SK-N-SH (cell line): ENCODE measurements around the gene SREBF2. TPM values are rescaled to one million over a fixed set of nuclear protein-coding genes. Genes with fewer than 3 reads are reported as not detected.
A peak's percentile ranks its signal among the peaks of the same experiment; 100 is the strongest.

ENCODE experiments used
- CTCF ChIA-PET: fragments of 300-600, 350-600 bp; formaldehyde crosslinking; extraction: SDS; loops from one replicate; lab custom pipeline; 2021; lab: Yijun Ruan, JAX
- POLR2A ChIA-PET: fragments of 350-600 bp; sonication (Branson Sonifier 250); formaldehyde crosslinking; extraction: SDS; loops from one replicate; lab custom pipeline; 2020; ENCODE audit warnings: antibody characterized with exemption, inconsistent platforms; lab: Yijun Ruan, JAX
- DNase-seq: peaks from one replicate; pipeline ENCODE4 v3.0.0; 2012
- H2AFZ ChIP-seq: fragments of 200-600 bp; sonication (generic); 2 replicates; pipeline ENCODE4 v1.8.1; 2016; ENCODE audit warnings: antibody characterized with exemption, mild to moderate bottlenecking, low read depth
- H3F3A ChIP-seq: fragments of 200-600 bp; sonication (generic); replicated peaks from 2 replicates; pipeline ENCODE3; 2016; ENCODE audit warnings: antibody characterized with exemption, mild to moderate bottlenecking; ENCODE audit not compliant: insufficient read depth
- H3K27ac ChIP-seq, 2 experiments: fragments of 200-500 bp in 1 of 2; fragments of 200-600 bp in 1 of 2; sonication (Bioruptor generic) in 1 of 2; sonication (generic), shearing (Covaris generic) in 1 of 2; 2 replicates each; pipeline versions ENCODE4 v1.5.1 to v1.6.1; 2014 to 2016; ENCODE audit warnings: low read depth in 2 of 2, inconsistent platforms in 1 of 2, low read length in 1 of 2, mild to moderate bottlenecking in 1 of 2, mixed read lengths in 1 of 2
- H3K27me3 ChIP-seq: fragments of 200-600 bp; sonication (generic), shearing (Covaris generic); 2 replicates; pipeline ENCODE4 v1.6.1; 2016; ENCODE audit warnings: mixed run types; ENCODE audit not compliant: insufficient read depth
- H3K36me3 ChIP-seq, 2 experiments: fragments of 200-500 bp in 1 of 2; fragments of 200-600 bp in 1 of 2; sonication (Bioruptor generic) in 1 of 2; sonication (generic) in 1 of 2; replicated peaks in 1 of 2; 2 replicates each; pipeline versions ENCODE3 to v1.5.1; 2014 to 2016; ENCODE audit warnings: low read length in 1 of 2, mild to moderate bottlenecking in 1 of 2; ENCODE audit not compliant: insufficient read depth in 2 of 2, control insufficient read depth in 1 of 2
- H3K4me1 ChIP-seq, 2 experiments: fragments of 200-500 bp in 1 of 2; fragments of 200-600 bp in 1 of 2; sonication (Bioruptor generic) in 1 of 2; sonication (generic), shearing (Covaris generic) in 1 of 2; 2 replicates each; pipeline versions ENCODE4 v1.5.1 to v1.6.1; 2014 to 2016; ENCODE audit warnings: low read depth in 1 of 2, low read length in 1 of 2, mixed run types in 1 of 2; ENCODE audit not compliant: insufficient read depth in 2 of 2, control insufficient read depth in 1 of 2
- H3K4me2 ChIP-seq: fragments of 200-600 bp; sonication (generic), shearing (Covaris generic); 2 replicates; pipeline ENCODE4 v1.6.1; 2017; ENCODE audit warnings: mixed run types
- H3K4me3 ChIP-seq, 2 experiments: fragments of 200-500 bp in 1 of 2; fragments of 200-600 bp in 1 of 2; sonication (Bioruptor generic) in 1 of 2; sonication (generic), shearing (Covaris generic) in 1 of 2; 2 replicates each; pipeline versions ENCODE4 v1.5.1 to v1.8.1; 2014 to 2016; ENCODE audit warnings: low read depth in 2 of 2, inconsistent platforms in 1 of 2, low read length in 1 of 2, mild to moderate bottlenecking in 1 of 2, mixed read lengths in 1 of 2, moderate library complexity in 1 of 2
- H3K79me2 ChIP-seq: fragments of 200-600 bp; sonication (generic); 2 replicates; pipeline ENCODE4 v1.8.1; 2017; ENCODE audit warnings: mild to moderate bottlenecking; ENCODE audit not compliant: insufficient read depth
- H3K9ac ChIP-seq: fragments of 200-600 bp; sonication (generic); 2 replicates; pipeline ENCODE4 v1.6.1; 2017; ENCODE audit warnings: mixed run types
- H3K9me2 ChIP-seq: fragments of 200-600 bp; sonication (generic); 2 replicates; pipeline ENCODE4 v1.6.1; 2017; ENCODE audit warnings: mixed run types
- H3K9me3 ChIP-seq: fragments of 200-600 bp; sonication (generic); 2 replicates; pipeline ENCODE4 v1.6.1; 2017; ENCODE audit warnings: mixed run types, mild to moderate bottlenecking, moderate library complexity
- H4K20me1 ChIP-seq: fragments of 200-600 bp; sonication (generic); 2 replicates; pipeline ENCODE4 v1.6.1; 2017; ENCODE audit warnings: mild to moderate bottlenecking, mixed run types; ENCODE audit not compliant: insufficient read depth
- CHD2 ChIP-seq: fragments of 150-350 bp; IDR thresholded peaks from 2 replicates; pipeline ENCODE4 v1.6.1; 2018; ENCODE audit warnings: low read length; ENCODE audit not compliant: partially characterized antibody
- FOSL2 ChIP-seq: IDR thresholded peaks from 2 replicates; pipeline ENCODE4 v1.4.0; 2012; ENCODE audit warnings: low read depth, mild to moderate bottlenecking, moderate library complexity, borderline replicate concordance
- IRF3 ChIP-seq: fragments of 150-350 bp; IDR thresholded peaks from 2 replicates; pipeline ENCODE4 v1.6.1; 2016; ENCODE audit warnings: mild to moderate bottlenecking, low read depth, low read length
- MAX ChIP-seq: IDR thresholded peaks from 2 replicates; pipeline ENCODE4 v1.4.0; 2012; ENCODE audit warnings: low read depth
- MXI1 ChIP-seq: IDR thresholded peaks from 2 replicates; pipeline ENCODE4 v1.6.1; 2012; ENCODE audit warnings: mild to moderate bottlenecking, low read depth, low read length, improper control_type of control experiment
- NRF1 ChIP-seq: IDR thresholded peaks from 2 replicates; pipeline ENCODE4 v1.6.1; 2012; ENCODE audit warnings: low read depth, mild to moderate bottlenecking, low read length
- PBX3 ChIP-seq: IDR thresholded peaks from 2 replicates; pipeline ENCODE4; 2012
- POLR2AphosphoS5 ChIP-seq: IDR thresholded peaks from 2 replicates; pipeline ENCODE4 v1.6.1; 2012; ENCODE audit warnings: low read depth, low read length
- RAD21 ChIP-seq: IDR thresholded peaks from 2 replicates; pipeline ENCODE4 v1.6.1; 2012; ENCODE audit warnings: mild to moderate bottlenecking, low read length
- RCOR1 ChIP-seq: fragments of 150-350 bp; IDR thresholded peaks from 2 replicates; pipeline ENCODE4 v1.6.1; 2017; ENCODE audit warnings: antibody characterized with exemption, low read length
- RFX5 ChIP-seq: IDR thresholded peaks from 2 replicates; pipeline ENCODE4 v1.6.1; 2012; ENCODE audit warnings: mild to moderate bottlenecking, improper control_type of control experiment, low read length
- SIN3A ChIP-seq: IDR thresholded peaks from 2 replicates; pipeline ENCODE4 v1.6.1; 2012; ENCODE audit warnings: low read depth, mild to moderate bottlenecking, low read length, moderate library complexity, borderline replicate concordance
- SMC3 ChIP-seq: IDR thresholded peaks from 2 replicates; pipeline ENCODE4 v1.6.1; 2012; ENCODE audit warnings: low read depth, low read length, improper control_type of control experiment
- USF1 ChIP-seq: IDR thresholded peaks from 2 replicates; pipeline ENCODE4 v1.4.0; 2012; ENCODE audit warnings: low read depth, borderline replicate concordance
- USF2 ChIP-seq: fragments of 150-350 bp; IDR thresholded peaks from 2 replicates; pipeline ENCODE4 v1.6.1; 2017; ENCODE audit warnings: antibody characterized with exemption, low read length, low read depth, borderline replicate concordance
- YY1 ChIP-seq: IDR thresholded peaks from 2 replicates; pipeline ENCODE4 v1.4.0; 2012; ENCODE audit warnings: low read depth, mild to moderate bottlenecking
- ZBTB33 ChIP-seq: IDR thresholded peaks from 2 replicates; pipeline ENCODE4 v1.4.0; 2012; ENCODE audit warnings: low read depth, borderline replicate concordance
- WGBS: methylation state at CpG from one replicate; pipeline ENCODE4 v1.1.6; 2017; ENCODE audit warnings: low lambda C conversion rate; 5-methylcytosine and 5-hydroxymethylcytosine counted together
- polyA plus RNA-seq, 3 experiments: library from polyadenylated mRNA; depleted of rRNA; stranded (reverse); fragments of >200 nt; gene quantifications; 2 replicates each; pipeline ENCODE4 v1.2.3, GENCODE V29; 2012

The SREBF2 gene
- polyA plus RNA-seq, 1 of the 3 experiments (the other 2 are of a cell fraction) = 7.5 TPM

GRCh38 chr22:41946629-41947423 is 113.9 kb downstream of the SREBF2 start, which contains the start of gene CENPM:
CENPM (minus strand) TSS chr22:41947152; CDS start chr22:41947076, 76 bp downstream.
- H3K36me3 ChIP-seq = no peaks in the 10 kb centered on the region
- H3K4me2 ChIP-seq = peak within 1 kb of the TSS; percentile 90
- peak within 1 kb of the TSS; percentile 69; the same call in 1 of the 2 replicates for H3K9ac ChIP-seq
- peak within 1 kb of the TSS; percentile 85 for H2AFZ ChIP-seq
- ChIA-PET POLR2A (interaction anchor here (1.3 kb wide), 1 partner anchor 258 kb away, joined by 3 read pairs; the partner anchor contains the start of gene SNU13), CTCF (interaction anchor here (1.5 to 2.1 kb wide), 2 partner anchors 144 to 249 kb away, joined by 3 to 17 read pairs; partner anchors contain the start of genes MEI1 and NDUFA6)
- peak within 1 kb of the TSS; percentile 28 to 56; a peak in 3 of 4 replicates for H3K27ac ChIP-seq
- DNase-seq = peak; percentile 85
- no peaks in the 10 kb centered on the region for H3K27me3 ChIP-seq
- H4K20me1 ChIP-seq = no peaks in the 10 kb centered on the region
- H3K9me2 ChIP-seq = no peaks in the 10 kb centered on the region
- H3K79me2 ChIP-seq = peaks cover 6% of the 10 kb centered on the region; the same call in 1 of the 2 replicates
- WGBS = 0% methylated on average over 10 of the region's 56 CpGs
- H3K4me3 ChIP-seq = peak within 1 kb of the TSS; percentile 63 to 72
- H3K9me3 ChIP-seq = no peaks in the 10 kb centered on the region
- peaks cover 0 to 19% of the 10 kb centered on the region in 2 experiments; a peak in 1 of 4 replicates for H3K4me1 ChIP-seq
- TF ChIP-seq PBX3 (peak; percentile 80), USF1 (peak; percentile 90), IRF3 (peak; percentile 38; the same call in 1 of the 2 replicates), CHD2 (no peak), RCOR1 (no peak), USF2 (peak; percentile 64), RAD21 (no peak), FOSL2 (no peak), MAX (0 out of 2 replicates have a peak, but pooled peaks have one; percentile 72), POLR2AphosphoS5 (0 out of 2 replicates have a peak, but pooled peaks have one; percentile 28), SMC3 (no peak), RFX5 (no peak), SIN3A (peak; percentile 51; the same call in 1 of the 2 replicates), ZBTB33 (no peak), NRF1 (no peak), YY1 (no peak), MXI1 (peak; percentile 58; the same call in 1 of the 2 replicates)
- H3F3A ChIP-seq = no peaks in the 10 kb centered on the region
